ENCODE results near the gene GP1BB. TPM values are rescaled to one million over a fixed set of nuclear protein-coding genes. Genes with fewer than 3 reads are reported as not detected.
A peak's percentile ranks its signal among the peaks of the same experiment; 100 is the strongest.
"Not testable (repeated sequence)": the region's sequence is repeated elsewhere in the genome, so short reads cannot be mapped to it uniquely, and the experiment has no call there.

The GP1BB gene
- total RNA-seq (not detected), polyA plus RNA-seq (not detected)

- Mint-ChIP-seq H3K4me1 (peaks cover 4 to 18% (median 11%) of the 10 kb centered on the region in 3 donors), H3K36me3 (no peaks in the 10 kb centered on the region), H3K4me3 (peak within 1 kb of the TSS in 5 of 7 donors; percentile 8 to 53 (median 45)), H3K9me3 (no peaks in the 10 kb centered on the region), H3K27me3 (peaks cover 14 to 47% of the 10 kb centered on the region in 2 donors), H3K27ac (no peak within 1 kb of the TSS)
- peaks cover 7% of the 10 kb centered on the region for H3K36me3 ChIP-seq (ENCODE audit: insufficient read depth, low read length)
- ChIA-PET CTCF (interaction anchor here (1.2 kb wide), 1 partner anchor 187 kb away, joined by 3 read pairs; no protein-coding TSS in a partner anchor), POLR2A (no interaction called here)
- DNase-seq = no peak
- H3K9me3 ChIP-seq (ENCODE audit: low read length) = no peaks in the 10 kb centered on the region
- H3K27ac ChIP-seq (ENCODE audit: low read depth, low read length) = peak within 1 kb of the TSS; percentile 72
- peaks cover 17% of the 10 kb centered on the region for H3K4me1 ChIP-seq (ENCODE audit: insufficient read depth, low read length)
- H3K27me3 ChIP-seq (ENCODE audit: insufficient read depth, low read length, poor library complexity, severe bottlenecking) = peaks cover 9% of the 10 kb centered on the region
- H3K4me3 ChIP-seq (ENCODE audit: low read length) = peak within 1 kb of the TSS; percentile 27
Measured at GRCh38 chr22:19723232-19723982, at the start of gene GP1BB. TSS of gene GP1BB (plus strand) at chr22:19723539. CDS start at chr22:19723570, 31 bp downstream.

GRCh38 chr22:19673660-19674059 is 49.7 kb upstream of the GP1BB start:
- Histone ChIP-seq H3K27ac (ENCODE audit: low read depth, low read length) (no peak overlapping the region), H3K4me3 (ENCODE audit: low read length) (no peak overlapping the region), H3K27me3 (ENCODE audit: insufficient read depth, low read length, poor library complexity, severe bottlenecking) (peaks cover 3% of the 10 kb centered on the region), H3K36me3 (ENCODE audit: insufficient read depth, low read length) (no peaks in the 10 kb centered on the region), H3K4me1 (ENCODE audit: insufficient read depth, low read length) (no peaks in the 10 kb centered on the region), H3K9me3 (ENCODE audit: low read length) (no peaks in the 10 kb centered on the region)
- Mint-ChIP-seq H3K4me3 (no peak overlapping the region), H3K27ac (no peak overlapping the region), H3K4me1 (no peaks in the 10 kb centered on the region), H3K9me3 (no peaks in the 10 kb centered on the region), H3K27me3 (peaks cover 4 to 33% of the 10 kb centered on the region in 2 donors), H3K36me3 (peaks cover 0 to 3% (median 0%) of the 10 kb centered on the region in 3 donors)
- CTCF ChIA-PET = no interaction called here
- POLR2A ChIA-PET = no interaction called here
- DNase-seq = no peak

DNA sequence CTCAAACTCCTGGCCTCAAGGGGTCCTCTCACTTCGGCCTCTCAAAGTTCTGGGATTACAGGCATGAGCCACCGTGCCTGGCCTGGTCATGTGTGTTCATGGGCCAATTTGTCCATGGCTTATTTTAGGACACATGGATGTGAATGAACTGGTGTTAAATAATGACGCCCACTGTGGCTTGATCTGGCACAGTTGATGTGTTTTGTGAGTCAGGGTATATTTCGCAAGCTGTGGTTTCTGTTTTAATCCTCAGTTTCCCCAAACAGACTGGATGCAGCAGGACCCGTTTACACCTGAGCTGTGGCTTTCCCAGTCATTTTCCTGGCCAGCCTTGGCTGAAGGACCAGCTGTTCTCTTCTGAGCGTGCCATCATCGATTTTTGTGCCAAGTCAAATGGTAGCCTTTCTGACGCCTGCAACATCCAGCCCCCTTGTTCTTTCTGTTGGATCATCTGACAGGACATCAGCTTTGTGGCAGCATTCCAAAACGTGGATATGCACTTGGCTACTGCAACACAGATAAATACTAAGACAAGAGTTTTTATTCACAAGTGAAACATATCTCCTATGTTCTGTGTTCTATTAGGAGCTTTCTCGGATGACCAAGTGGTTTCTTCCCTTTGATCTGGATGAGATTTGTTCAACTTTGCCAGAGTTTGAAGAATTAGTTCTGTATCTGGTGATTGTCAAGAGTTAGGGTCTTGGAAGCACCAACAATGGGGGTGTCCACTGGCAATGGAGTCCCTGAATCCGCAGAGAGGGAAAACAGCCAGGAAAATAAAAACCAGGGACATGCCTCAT is 49.0 kb upstream of the GP1BB start:
- H3K4me1 Mint-ChIP-seq = no peaks in the 10 kb centered on the region
- CTCF ChIA-PET = no interaction called here
- H3K4me3 ChIP-seq (ENCODE audit: low read length) = no peak overlapping the region

GRCh38 chr22:19674929-19675253 is 48.4 kb upstream of the GP1BB start:
- no peaks in the 10 kb centered on the region for H3K9me3 Mint-ChIP-seq
- no peaks in the 10 kb centered on the region for H3K4me1 ChIP-seq (ENCODE audit: insufficient read depth, low read length)
- no peaks in the 10 kb centered on the region for H3K36me3 ChIP-seq (ENCODE audit: insufficient read depth, low read length)
- H3K9me3 ChIP-seq (ENCODE audit: low read length) = no peaks in the 10 kb centered on the region
- DNase-seq = no peak
- CTCF ChIA-PET = interaction anchor here (0.9 kb wide), 1 partner anchor 9 kb away, joined by 3 read pairs; no protein-coding TSS in a partner anchor
- no peaks in the 10 kb centered on the region for H3K4me1 Mint-ChIP-seq
- peaks cover 0 to 3% (median 0%) of the 10 kb centered on the region in 3 donors for H3K36me3 Mint-ChIP-seq
- peaks cover 2% of the 10 kb centered on the region for H3K27me3 ChIP-seq (ENCODE audit: insufficient read depth, low read length, poor library complexity, severe bottlenecking)
- no peak overlapping the region for H3K27ac Mint-ChIP-seq
- POLR2A ChIA-PET = no interaction called here
- no peak overlapping the region for H3K27ac ChIP-seq (ENCODE audit: low read depth, low read length)
- peaks cover 4 to 39% of the 10 kb centered on the region in 2 donors for H3K27me3 Mint-ChIP-seq
- no peak overlapping the region for H3K4me3 ChIP-seq (ENCODE audit: low read length)
- no peak overlapping the region for H3K4me3 Mint-ChIP-seq

More for the DNA sequence above, 49.0 kb upstream of the GP1BB start:
- Mint-ChIP-seq H3K27me3 (peaks cover 4 to 39% of the 10 kb centered on the region in 2 donors), H3K4me3 (no peak overlapping the region), H3K36me3 (peaks cover 0 to 3% (median 0%) of the 10 kb centered on the region in 3 donors), H3K27ac (no peak overlapping the region), H3K9me3 (no peaks in the 10 kb centered on the region)
- Histone ChIP-seq H3K36me3 (ENCODE audit: insufficient read depth, low read length) (no peaks in the 10 kb centered on the region), H3K4me1 (ENCODE audit: insufficient read depth, low read length) (no peaks in the 10 kb centered on the region), H3K27me3 (ENCODE audit: insufficient read depth, low read length, poor library complexity, severe bottlenecking) (no peaks in the 10 kb centered on the region), H3K9me3 (ENCODE audit: low read length) (no peaks in the 10 kb centered on the region), H3K27ac (ENCODE audit: low read depth, low read length) (no peak overlapping the region)
- POLR2A ChIA-PET = no interaction called here
- no peak for DNase-seq

GRCh38 chr22:19675428-19675827 is 47.9 kb upstream of the GP1BB start:
- Histone ChIP-seq H3K36me3 (ENCODE audit: insufficient read depth, low read length) (no peaks in the 10 kb centered on the region), H3K27ac (ENCODE audit: low read depth, low read length) (no peak overlapping the region), H3K4me1 (ENCODE audit: insufficient read depth, low read length) (no peaks in the 10 kb centered on the region), H3K4me3 (ENCODE audit: low read length) (no peak overlapping the region), H3K27me3 (ENCODE audit: insufficient read depth, low read length, poor library complexity, severe bottlenecking) (peaks cover 7% of the 10 kb centered on the region), H3K9me3 (ENCODE audit: low read length) (no peaks in the 10 kb centered on the region)
- no peak overlapping the region for H3K4me3 Mint-ChIP-seq
- H3K36me3 Mint-ChIP-seq = peaks cover 0 to 3% (median 0%) of the 10 kb centered on the region in 3 donors
- peaks cover 4 to 39% of the 10 kb centered on the region in 2 donors for H3K27me3 Mint-ChIP-seq
- H3K4me1 Mint-ChIP-seq = no peaks in the 10 kb centered on the region
- ChIA-PET CTCF (interaction anchor here (0.9 kb wide), 2 partner anchors 9 to 14 kb away, joined by 3 read pairs; no protein-coding TSS in a partner anchor), POLR2A (no interaction called here)
- DNase-seq = no peak
- no peaks in the 10 kb centered on the region for H3K9me3 Mint-ChIP-seq
- H3K27ac Mint-ChIP-seq = no peak overlapping the region

- H3K36me3 ChIP-seq (ENCODE audit: insufficient read depth, low read length); H3K27ac Mint-ChIP-seq; POLR2A ChIA-PET; H3K4me1 Mint-ChIP-seq; H3K4me1 ChIP-seq (ENCODE audit: insufficient read depth, low read length); H3K9me3 ChIP-seq (ENCODE audit: low read length); H3K27ac ChIP-seq (ENCODE audit: low read depth, low read length); H3K27me3 ChIP-seq (ENCODE audit: insufficient read depth, low read length, poor library complexity, severe bottlenecking); H3K4me3 ChIP-seq (ENCODE audit: low read length); H3K36me3 Mint-ChIP-seq; DNase-seq; H3K9me3 Mint-ChIP-seq; H3K4me3 Mint-ChIP-seq: not testable (repeated sequence)
- CTCF ChIA-PET = interaction anchor here (0.9 kb wide), 1 partner anchor 15 kb away, joined by 3 read pairs; no protein-coding TSS in a partner anchor
- peaks cover 7 to 43% of the 10 kb centered on the region in 2 donors for H3K27me3 Mint-ChIP-seq
Measured at GRCh38 chr22:19676437-19676836, 46.9 kb upstream of the GP1BB start.

DNA sequence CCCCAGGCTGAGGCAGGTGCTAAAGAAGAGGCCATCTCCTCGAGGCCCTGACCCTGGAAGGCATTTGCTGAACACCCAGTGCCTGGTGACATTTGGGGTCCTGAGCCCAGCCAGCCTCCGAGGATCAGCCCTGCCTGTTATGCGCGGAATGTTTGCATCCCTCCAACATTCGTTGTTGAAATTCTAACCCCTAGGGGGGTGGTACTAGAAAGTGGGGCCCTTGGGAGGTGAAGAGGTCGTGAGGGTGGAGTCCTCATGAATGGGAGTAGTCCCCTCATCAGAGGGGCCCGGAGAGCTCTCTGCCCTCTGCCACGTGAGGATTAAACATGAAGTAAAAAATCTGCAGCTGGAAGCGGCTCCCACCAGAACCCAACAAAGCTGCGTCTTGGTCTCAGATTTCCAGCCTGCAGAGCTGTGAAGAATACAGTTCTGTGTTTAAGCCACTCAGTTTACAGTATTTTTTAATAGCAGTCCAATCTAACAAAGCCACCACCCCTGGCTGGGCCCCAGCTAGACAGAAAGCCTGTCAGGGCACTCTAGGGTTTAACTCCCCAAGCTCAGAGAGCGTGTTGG is 44.3 kb upstream of the GP1BB start:
- Histone ChIP-seq H3K36me3 (ENCODE audit: insufficient read depth, low read length) (no peaks in the 10 kb centered on the region), H3K4me3 (ENCODE audit: low read length) (no peak overlapping the region), H3K27me3 (ENCODE audit: insufficient read depth, low read length, poor library complexity, severe bottlenecking) (peaks cover 8% of the 10 kb centered on the region), H3K27ac (ENCODE audit: low read depth, low read length) (no peak overlapping the region), H3K9me3 (ENCODE audit: low read length) (no peaks in the 10 kb centered on the region), H3K4me1 (ENCODE audit: insufficient read depth, low read length) (no peaks in the 10 kb centered on the region)
- Mint-ChIP-seq H3K4me1 (no peaks in the 10 kb centered on the region), H3K4me3 (no peak overlapping the region), H3K27ac (no peak overlapping the region), H3K36me3 (peaks cover 0 to 3% (median 0%) of the 10 kb centered on the region in 3 donors), H3K27me3 (peaks cover 9 to 49% of the 10 kb centered on the region in 2 donors), H3K9me3 (no peaks in the 10 kb centered on the region)
- ChIA-PET CTCF (interaction anchor here (0.8 to 2.1 kb wide), 3 partner anchors 11 to 42 kb away, joined by 3 to 9 read pairs (median 3); no protein-coding TSS in a partner anchor), POLR2A (no interaction called here)
- DNase-seq = no peak
